K562 (cell line): ENCODE results near the gene FBRS. TPM values are rescaled to one million over a fixed set of nuclear protein-coding genes. Genes with fewer than 3 reads are reported as not detected.
A peak's percentile ranks its signal among the peaks of the same experiment; 100 is the strongest.

ENCODE experiments used
- CBX3 ChIP-seq, 2 experiments: IDR thresholded peaks; 1 replicate in 1 of 2; 2 replicates in 1 of 2; pipeline ENCODE4 v1.6.1; 2012; ENCODE audit warnings: inconsistent platforms in 2 of 2, low read length in 2 of 2, borderline replicate concordance in 1 of 2, control low read depth in 1 of 2
- CC2D1A ChIP-seq: fragments of 450-650 bp; IDR thresholded peaks from 2 replicates; pipeline ENCODE4 v1.6.1; 2017; ENCODE audit warnings: mild to moderate bottlenecking
- EP400 ChIP-seq: fragments of 450-650 bp; IDR thresholded peaks from 2 replicates; pipeline ENCODE4 v1.6.1; 2017; ENCODE audit warnings: antibody characterized with exemption, mild to moderate bottlenecking, moderate library complexity
- FOXA1 ChIP-seq: fragments of 450-650 bp; IDR thresholded peaks from 2 replicates; pipeline ENCODE4 v1.6.1; 2016; ENCODE audit warnings: mild to moderate bottlenecking, borderline replicate concordance
- FOXJ2 ChIP-seq: fragments of 200-800 bp; sonication (Bioruptor generic); IDR thresholded peaks from 2 replicates; pipeline ENCODE4 v1.6.1; 2016; ENCODE audit warnings: missing genetic modification characterization, missing compliant biosample characterization
- MTA3 ChIP-seq: fragments of 450-650 bp; formaldehyde crosslinking; IDR thresholded peaks from 2 replicates; pipeline ENCODE4 v1.6.1; 2017; ENCODE audit warnings: mild to moderate bottlenecking, borderline replicate concordance
- POLR2B ChIP-seq: fragments of 450-650 bp; IDR thresholded peaks from 2 replicates; pipeline ENCODE4 v1.6.1; 2018; ENCODE audit warnings: low read depth; ENCODE audit not compliant: partially characterized antibody
- SAFB ChIP-seq: fragments of 200-400 bp; formaldehyde crosslinking; IDR thresholded peaks from 2 replicates; pipeline ENCODE4 v1.6.1; 2017; ENCODE audit warnings: low read depth, low read length, borderline replicate concordance
- SMAD1 ChIP-seq: fragments of 150-350 bp; IDR thresholded peaks from 2 replicates; pipeline ENCODE4 v1.6.1; 2014; ENCODE audit warnings: low read length, low read depth; ENCODE audit not compliant: partially characterized antibody
- SP2 ChIP-seq: IDR thresholded peaks from 2 replicates; pipeline ENCODE4 v1.6.1; 2011; ENCODE audit warnings: mild to moderate bottlenecking, low read depth, low read length, moderate library complexity; ENCODE audit not compliant: poor library complexity, severe bottlenecking; ENCODE audit errors: extremely low read depth
- SRSF1 ChIP-seq: fragments of 200-400 bp; formaldehyde crosslinking; IDR thresholded peaks from 2 replicates; pipeline ENCODE4 v1.6.1; 2017; ENCODE audit warnings: mild to moderate bottlenecking, low read depth, low read length, moderate library complexity
- TAF9B ChIP-seq: fragments of 450-650 bp; IDR thresholded peaks from 2 replicates; pipeline ENCODE4 v1.6.1; 2018; ENCODE audit warnings: mild to moderate bottlenecking; ENCODE audit not compliant: partially characterized antibody
- TARDBP ChIP-seq: fragments of 450-650 bp; IDR thresholded peaks from 2 replicates; pipeline ENCODE4 v1.6.1; 2016
- TBP ChIP-seq: optimal IDR thresholded peaks from 2 replicates; pipeline ENCODE3; 2011; ENCODE audit warnings: low read depth, low read length, improper control_type of control experiment
- TCF3 ChIP-seq: sonication (generic); formaldehyde crosslinking; IDR thresholded peaks from 2 replicates; pipeline ENCODE4 v1.4.0; 2020; ENCODE audit warnings: mild to moderate bottlenecking, missing genetic modification reagents
- U2AF1 ChIP-seq: fragments of 200-400 bp; formaldehyde crosslinking; optimal IDR thresholded peaks from 2 replicates; pipeline ENCODE3; 2017; ENCODE audit warnings: mild to moderate bottlenecking, low read depth, low read length, moderate library complexity
- ZBED1 ChIP-seq: IDR thresholded peaks from 2 replicates; pipeline ENCODE4 v1.6.1; 2014
- ZFP30 ChIP-seq: fragments of 250-450 bp; sonication (Bioruptor Pico); IDR thresholded peaks from 2 replicates; pipeline ENCODE4 v1.8.0; 2022; ENCODE audit warnings: moderate library complexity, mild to moderate bottlenecking, inconsistent platforms, borderline replicate concordance
- ZNF23 ChIP-seq: fragments of 250-450 bp; sonication (Bioruptor Pico); IDR thresholded peaks from 2 replicates; pipeline ENCODE4 v1.4.0; 2020; ENCODE audit warnings: mild to moderate bottlenecking
- ZNF24 ChIP-seq: fragments of 450-650 bp; IDR thresholded peaks from 2 replicates; pipeline ENCODE4 v1.6.1; 2016
- polyA plus RNA-seq, 8 experiments: library from polyadenylated mRNA; depleted of rRNA in 4 of 8; stranded (reverse) in 5 of 8; unstranded in 3 of 8; fragments of >200 nt; fragmentation: Nextera tagmentation in 2 of 8; fragmentation: Illumina TruSeq in 1 of 8; extraction: Ambion mirVana in 2 of 8; extraction: Trizol in 1 of 8; gene quantifications; 2 replicates each; pipeline versions ENCODE4 v1.2.1 to v1.2.3, GENCODE V29; 2011 to 2014; ENCODE audit warnings: inconsistent platforms in 1 of 8, missing spikeins in 1 of 8
- total RNA-seq, 7 experiments: library from RNA; depleted of rRNA in 6 of 7; stranded (reverse); fragments of >200 nt in 6 of 7; fragmentation: Illumina TruSeq in 2 of 7; extraction: Trizol in 2 of 7; gene quantifications; 2 replicates each; pipeline versions ENCODE4 v1.2.1 to v1.2.3, GENCODE V29; 2011 to 2021; ENCODE audit warnings: low replicate concordance in 1 of 7
- TF ChIP-seq, protein P1 (sequence below): fragments of 450-650 bp; formaldehyde crosslinking; IDR thresholded peaks from 2 replicates; pipeline ENCODE4 v1.4.0; 2020; ENCODE audit warnings: mild to moderate bottlenecking, moderate library complexity
- TF ChIP-seq, protein P2 (sequence below): fragments of 450-650 bp; IDR thresholded peaks from 2 replicates; pipeline ENCODE4 v1.6.1; 2017; ENCODE audit warnings: antibody characterized with exemption
- TF ChIP-seq, protein P3 (sequence below): fragments of 450-650 bp; formaldehyde crosslinking; conservative IDR thresholded peaks from 2 replicates; pipeline ENCODE4 v1.4.0; 2022; ENCODE audit warnings: mild to moderate bottlenecking, missing genetic modification characterization
- TF ChIP-seq, protein P4 (sequence below): fragments of 450-650 bp; formaldehyde crosslinking; IDR thresholded peaks from 2 replicates; pipeline ENCODE4 v1.4.0; 2020; ENCODE audit warnings: mild to moderate bottlenecking, moderate library complexity

The FBRS gene
- total and polyA plus RNA-seq, 9 of the 15 experiments (the other 6 are each of a cell fraction or from before 2014, with no cell fraction given) = 0.32 to 59.5 (median 13.1) TPM

DNA sequence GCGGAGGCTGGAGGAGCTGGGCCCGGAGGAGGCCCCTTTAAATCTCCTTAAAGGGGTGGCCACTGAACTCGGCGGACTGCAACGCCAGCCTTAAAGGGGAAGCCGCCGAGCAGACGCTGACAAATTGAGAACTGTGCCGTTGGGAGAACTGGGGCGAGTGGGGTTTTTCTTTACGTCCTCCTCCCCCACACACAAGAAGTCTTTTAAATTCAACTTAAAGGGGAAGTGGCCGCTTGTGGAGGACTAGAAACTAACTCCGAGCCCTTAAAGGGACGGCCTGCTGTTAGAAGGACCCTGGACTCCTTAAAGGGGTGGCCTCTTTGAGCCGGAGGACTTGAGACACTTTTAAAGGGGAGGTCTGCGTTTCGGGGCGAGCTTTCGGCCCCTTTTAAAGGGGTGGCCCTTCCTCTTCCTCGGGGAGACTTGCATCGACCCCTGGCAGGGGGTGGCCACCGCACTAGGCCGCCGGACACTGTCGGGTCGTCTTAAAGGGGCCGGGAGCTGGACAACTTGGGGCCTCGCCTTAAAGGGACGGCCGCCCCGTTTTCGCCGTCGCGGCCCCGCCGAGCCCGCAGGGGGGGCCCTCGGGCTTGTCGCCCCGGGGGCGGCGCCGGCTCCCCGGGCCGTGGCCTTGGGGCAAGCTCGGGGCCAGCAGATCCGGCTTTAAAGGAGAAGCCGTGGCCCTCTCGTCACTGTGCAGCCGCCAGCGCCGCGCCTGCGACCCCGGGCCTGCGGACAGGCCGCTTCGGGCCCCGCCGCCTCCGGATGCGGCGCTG is 688 bp downstream of the FBRS start (continued):
- TF ChIP-seq TBP (peak; percentile 15), SMAD1 (no peak), FOXJ2 (tag) (no peak), CC2D1A (no peak), SRSF1 (no peak), CBX3 (IDR thresholded peaks at IDR 0.05; ENCODE audit: borderline replicate concordance in 1 of 2, low read length in 2 of 2) (peak in 1 of 2 experiments; percentile 59; a peak in 1 of 3 replicates), ZFP30 (CRISPR knock-in tag) (no peak), ZNF23 (no peak), SP2 (peak; percentile 28), TAF9B (no peak), FOXA1 (no peak), SAFB (no peak), EP400 (peak; percentile 33), U2AF1 (no peak), MTA3 (peak; percentile 42; the same call in 1 of the 2 replicates), ZBED1 (no peak), TCF3 (CRISPR knock-in tag) (no peak), TARDBP (no peak), ZNF24 (0 out of 2 replicates have a peak, but pooled peaks have one; percentile 6), POLR2B (no peak)
- TF ChIP-seq, protein P1, sequence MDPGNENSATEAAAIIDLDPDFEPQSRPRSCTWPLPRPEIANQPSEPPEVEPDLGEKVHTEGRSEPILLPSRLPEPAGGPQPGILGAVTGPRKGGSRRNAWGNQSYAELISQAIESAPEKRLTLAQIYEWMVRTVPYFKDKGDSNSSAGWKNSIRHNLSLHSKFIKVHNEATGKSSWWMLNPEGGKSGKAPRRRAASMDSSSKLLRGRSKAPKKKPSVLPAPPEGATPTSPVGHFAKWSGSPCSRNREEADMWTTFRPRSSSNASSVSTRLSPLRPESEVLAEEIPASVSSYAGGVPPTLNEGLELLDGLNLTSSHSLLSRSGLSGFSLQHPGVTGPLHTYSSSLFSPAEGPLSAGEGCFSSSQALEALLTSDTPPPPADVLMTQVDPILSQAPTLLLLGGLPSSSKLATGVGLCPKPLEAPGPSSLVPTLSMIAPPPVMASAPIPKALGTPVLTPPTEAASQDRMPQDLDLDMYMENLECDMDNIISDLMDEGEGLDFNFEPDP (CRISPR knock-in tag) = no peak
- TF ChIP-seq, protein P2, sequence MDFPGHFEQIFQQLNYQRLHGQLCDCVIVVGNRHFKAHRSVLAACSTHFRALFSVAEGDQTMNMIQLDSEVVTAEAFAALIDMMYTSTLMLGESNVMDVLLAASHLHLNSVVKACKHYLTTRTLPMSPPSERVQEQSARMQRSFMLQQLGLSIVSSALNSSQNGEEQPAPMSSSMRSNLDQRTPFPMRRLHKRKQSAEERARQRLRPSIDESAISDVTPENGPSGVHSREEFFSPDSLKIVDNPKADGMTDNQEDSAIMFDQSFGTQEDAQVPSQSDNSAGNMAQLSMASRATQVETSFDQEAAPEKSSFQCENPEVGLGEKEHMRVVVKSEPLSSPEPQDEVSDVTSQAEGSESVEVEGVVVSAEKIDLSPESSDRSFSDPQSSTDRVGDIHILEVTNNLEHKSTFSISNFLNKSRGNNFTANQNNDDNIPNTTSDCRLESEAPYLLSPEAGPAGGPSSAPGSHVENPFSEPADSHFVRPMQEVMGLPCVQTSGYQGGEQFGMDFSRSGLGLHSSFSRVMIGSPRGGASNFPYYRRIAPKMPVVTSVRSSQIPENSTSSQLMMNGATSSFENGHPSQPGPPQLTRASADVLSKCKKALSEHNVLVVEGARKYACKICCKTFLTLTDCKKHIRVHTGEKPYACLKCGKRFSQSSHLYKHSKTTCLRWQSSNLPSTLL = no peak
- TF ChIP-seq, protein P3, sequence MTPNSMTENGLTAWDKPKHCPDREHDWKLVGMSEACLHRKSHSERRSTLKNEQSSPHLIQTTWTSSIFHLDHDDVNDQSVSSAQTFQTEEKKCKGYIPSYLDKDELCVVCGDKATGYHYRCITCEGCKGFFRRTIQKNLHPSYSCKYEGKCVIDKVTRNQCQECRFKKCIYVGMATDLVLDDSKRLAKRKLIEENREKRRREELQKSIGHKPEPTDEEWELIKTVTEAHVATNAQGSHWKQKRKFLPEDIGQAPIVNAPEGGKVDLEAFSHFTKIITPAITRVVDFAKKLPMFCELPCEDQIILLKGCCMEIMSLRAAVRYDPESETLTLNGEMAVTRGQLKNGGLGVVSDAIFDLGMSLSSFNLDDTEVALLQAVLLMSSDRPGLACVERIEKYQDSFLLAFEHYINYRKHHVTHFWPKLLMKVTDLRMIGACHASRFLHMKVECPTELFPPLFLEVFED (CRISPR knock-in tag) = no peak
- TF ChIP-seq, protein P4, sequence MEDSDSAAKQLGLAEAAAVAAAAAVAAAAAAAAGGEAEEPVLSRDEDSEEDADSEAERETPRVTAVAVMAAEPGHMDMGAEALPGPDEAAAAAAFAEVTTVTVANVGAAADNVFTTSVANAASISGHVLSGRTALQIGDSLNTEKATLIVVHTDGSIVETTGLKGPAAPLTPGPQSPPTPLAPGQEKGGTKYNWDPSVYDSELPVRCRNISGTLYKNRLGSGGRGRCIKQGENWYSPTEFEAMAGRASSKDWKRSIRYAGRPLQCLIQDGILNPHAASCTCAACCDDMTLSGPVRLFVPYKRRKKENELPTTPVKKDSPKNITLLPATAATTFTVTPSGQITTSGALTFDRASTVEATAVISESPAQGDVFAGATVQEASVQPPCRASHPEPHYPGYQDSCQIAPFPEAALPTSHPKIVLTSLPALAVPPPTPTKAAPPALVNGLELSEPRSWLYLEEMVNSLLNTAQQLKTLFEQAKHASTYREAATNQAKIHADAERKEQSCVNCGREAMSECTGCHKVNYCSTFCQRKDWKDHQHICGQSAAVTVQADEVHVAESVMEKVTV (CRISPR knock-in tag) = no peak
